Measurements from ENCODE around the gene ALLC. TPM values are rescaled to one million over a fixed set of nuclear protein-coding genes. Genes with fewer than 3 reads are reported as not detected.

ALLC gene
- total and polyA plus RNA-seq, 2 experiments from 2014 or later, result not detected

- H3K36me3 ChIP-seq (ENCODE audit: low read depth), result no peaks in the 10 kb centered on the region
- TF ChIP-seq EZH2phosphoT487 (IDR thresholded peaks at IDR 0.05; ENCODE audit: insufficient read depth, low read depth) (no peak), EZH2 (IDR thresholded peaks at IDR 0.05; ENCODE audit: insufficient read depth, poor library complexity, severe bottlenecking) (no peak)
- no peaks in the 10 kb centered on the region for H3K4me1 ChIP-seq (ENCODE audit: insufficient read depth)
- no peaks in the 10 kb centered on the region for H3K9me3 ChIP-seq (ENCODE audit: low read depth)
- H3K27ac ChIP-seq, result no peak overlapping the region
- no peaks in the 10 kb centered on the region for H3K9me2 ChIP-seq (ENCODE audit: insufficient read depth)
- in situ Hi-C loops (cut with MboI), result loop anchor here (25.0 kb wide), 1 partner anchor 1779 kb away; no protein-coding TSS in a partner anchor
- H3K27me3 ChIP-seq (replicated peaks; ENCODE audit: insufficient read depth), result peaks cover 10% of the 10 kb centered on the region; the same call in 1 of the 2 replicates
- DNase-seq, result no peak
- no peak overlapping the region for H3K4me2 ChIP-seq (ENCODE audit: unreplicated experiment)
- H3F3A ChIP-seq (ENCODE audit: insufficient read depth), result no peaks in the 10 kb centered on the region
- no peak overlapping the region for H3K4me3 ChIP-seq
- WGBS, 2 experiments (ENCODE audit: low coverage in 1 of 2, low lambda C conversion rate in 2 of 2, missing lambda C conversion rate in 2 of 2), result 53 to 55% methylated on average over 18 of the region's 18 CpGs
- no peaks in the 10 kb centered on the region for H4K20me1 ChIP-seq (ENCODE audit: insufficient read depth)
- H3K9ac ChIP-seq, result no peak overlapping the region
- no peak overlapping the region for H2AFZ ChIP-seq
- no peaks in the 10 kb centered on the region for H3K79me2 ChIP-seq (ENCODE audit: insufficient read depth)
Observed at GRCh38 chr2:3666613-3666975, 8.6 kb downstream of the ALLC start.

GRCh38 chr2:3667151-3667631 lies 9.2 kb downstream of the ALLC start:
- Histone ChIP-seq H3F3A (ENCODE audit: insufficient read depth) (no peaks in the 10 kb centered on the region), H3K36me3 (ENCODE audit: low read depth) (no peaks in the 10 kb centered on the region), H4K20me1 (ENCODE audit: insufficient read depth) (no peaks in the 10 kb centered on the region), H3K27me3 (replicated peaks; ENCODE audit: insufficient read depth) (peaks cover 10% of the 10 kb centered on the region; the same call in 1 of the 2 replicates), H3K9ac (no peak overlapping the region), H3K4me3 (no peak overlapping the region), H3K27ac (no peak overlapping the region), H3K4me1 (ENCODE audit: insufficient read depth) (no peaks in the 10 kb centered on the region), H3K9me2 (ENCODE audit: insufficient read depth) (no peaks in the 10 kb centered on the region), H3K79me2 (ENCODE audit: insufficient read depth) (no peaks in the 10 kb centered on the region), H2AFZ (no peak overlapping the region), H3K4me2 (ENCODE audit: unreplicated experiment) (no peak overlapping the region), H3K9me3 (ENCODE audit: low read depth) (no peaks in the 10 kb centered on the region)
- DNase-seq, result no peak
- in situ Hi-C loops (cut with MboI), result loop anchor here (25.0 kb wide), 1 partner anchor 1780 kb away; no protein-coding TSS in a partner anchor
- 11 to 12% methylated on average over 23 of the region's 23 CpGs for WGBS, 2 experiments (ENCODE audit: low coverage in 1 of 2, low lambda C conversion rate in 2 of 2, missing lambda C conversion rate in 2 of 2)
- TF ChIP-seq EZH2phosphoT487 (IDR thresholded peaks at IDR 0.05; ENCODE audit: insufficient read depth, low read depth), result no peak
- no peak for TF ChIP-seq EZH2 (IDR thresholded peaks at IDR 0.05; ENCODE audit: insufficient read depth, poor library complexity, severe bottlenecking)

GRCh38 chr2:3669656-3670055 lies 11.7 kb downstream of the ALLC start:
- no peaks in the 10 kb centered on the region for H3K36me3 ChIP-seq (ENCODE audit: low read depth)
- no peaks in the 10 kb centered on the region for H3K9me2 ChIP-seq (ENCODE audit: insufficient read depth)
- H2AFZ ChIP-seq, result no peak overlapping the region
- DNase-seq, result no peak
- no peak overlapping the region for H3K4me2 ChIP-seq (ENCODE audit: unreplicated experiment)
- no peaks in the 10 kb centered on the region for H4K20me1 ChIP-seq (ENCODE audit: insufficient read depth)
- in situ Hi-C loops (cut with MboI), result loop anchor here (25.0 kb wide), 1 partner anchor 1782 kb away; no protein-coding TSS in a partner anchor
- WGBS, 2 experiments (ENCODE audit: low coverage in 1 of 2, low lambda C conversion rate in 2 of 2, missing lambda C conversion rate in 2 of 2), result 54 to 56% methylated on average over 8 of the region's 8 CpGs
- no peaks in the 10 kb centered on the region for H3K79me2 ChIP-seq (ENCODE audit: insufficient read depth)
- TF ChIP-seq EZH2 (IDR thresholded peaks at IDR 0.05; ENCODE audit: insufficient read depth, poor library complexity, severe bottlenecking), result no peak
- no peak for TF ChIP-seq EZH2phosphoT487 (IDR thresholded peaks at IDR 0.05; ENCODE audit: insufficient read depth, low read depth)
- H3K9me3 ChIP-seq (ENCODE audit: low read depth), result no peaks in the 10 kb centered on the region
- H3F3A ChIP-seq (ENCODE audit: insufficient read depth), result no peaks in the 10 kb centered on the region
- H3K27ac ChIP-seq, result no peak overlapping the region
- peaks cover 10% of the 10 kb centered on the region; the same call in 1 of the 2 replicates for H3K27me3 ChIP-seq (replicated peaks; ENCODE audit: insufficient read depth)
- no peak overlapping the region for H3K9ac ChIP-seq
- H3K4me3 ChIP-seq, result no peak overlapping the region
- no peaks in the 10 kb centered on the region for H3K4me1 ChIP-seq (ENCODE audit: insufficient read depth)

- TF ChIP-seq EZH2phosphoT487 (IDR thresholded peaks at IDR 0.05; ENCODE audit: insufficient read depth, low read depth) (no peak), EZH2 (IDR thresholded peaks at IDR 0.05; ENCODE audit: insufficient read depth, poor library complexity, severe bottlenecking) (no peak)
- H3K4me1 ChIP-seq (ENCODE audit: insufficient read depth), result no peaks in the 10 kb centered on the region
Observed at GRCh38 chr2:3670376-3670775, 12.4 kb downstream of the ALLC start.

More at GRCh38 chr2:3670376-3670775, 12.4 kb downstream of the ALLC start:
- no peaks in the 10 kb centered on the region for H3F3A ChIP-seq (ENCODE audit: insufficient read depth)
- no peaks in the 10 kb centered on the region for H3K79me2 ChIP-seq (ENCODE audit: insufficient read depth)
- peaks cover 10% of the 10 kb centered on the region; the same call in 1 of the 2 replicates for H3K27me3 ChIP-seq (replicated peaks; ENCODE audit: insufficient read depth)
- in situ Hi-C loops (cut with MboI), result loop anchor here (25.0 kb wide), 1 partner anchor 1783 kb away; no protein-coding TSS in a partner anchor
- no peak overlapping the region for H3K4me2 ChIP-seq (ENCODE audit: unreplicated experiment)
- H3K36me3 ChIP-seq (ENCODE audit: low read depth), result no peaks in the 10 kb centered on the region
- H4K20me1 ChIP-seq (ENCODE audit: insufficient read depth), result no peaks in the 10 kb centered on the region
- DNase-seq, result no peak
- H3K4me3 ChIP-seq, result no peak overlapping the region
- no peak overlapping the region for H3K9ac ChIP-seq
- H3K9me3 ChIP-seq (ENCODE audit: low read depth), result no peaks in the 10 kb centered on the region
- WGBS, 2 experiments (ENCODE audit: low coverage in 1 of 2, low lambda C conversion rate in 2 of 2, missing lambda C conversion rate in 2 of 2), result 52% methylated on average over 15 of the region's 15 CpGs
- H3K27ac ChIP-seq, result no peak overlapping the region
- H3K9me2 ChIP-seq (ENCODE audit: insufficient read depth), result no peaks in the 10 kb centered on the region
- H2AFZ ChIP-seq, result no peak overlapping the region
